Coronary artery (tissue), 2 donors: ENCODE data around the gene PIGQ.

ENCODE experiments used
- DNase-seq: peaks from one replicate; pipeline ENCODE4 v3.0.0-alpha.2; 2017; ENCODE audit warnings: low spot score
- H3K27ac ChIP-seq, 2 donors: fragments of 200-600 bp; sonication (generic); one replicate each; pipeline ENCODE4 v1.5.1; 2016 to 2019
- H3K4me3 ChIP-seq: fragments of 200-600 bp; sonication (generic); 2 replicates; pipeline ENCODE4 v1.5.1; 2016; ENCODE audit warnings: mild to moderate bottlenecking, moderate library complexity
- CTCF ChIP-seq: fragments of 200-600 bp; sonication (generic); IDR thresholded peaks from one replicate; pipeline ENCODE4 v1.5.1; 2019; ENCODE audit warnings: antibody characterized with exemption

PIGQ gene

GRCh38 chr16:525123-525519, 44.6 kb upstream of the PIGQ start:
- H3K27ac ChIP-seq, result no peak overlapping the region
- DNase-seq, result no peak
- TF ChIP-seq CTCF, result no peak
- H3K4me3 ChIP-seq, result no peak overlapping the region

- Histone ChIP-seq H3K4me3 (peak overlapping the region; percentile 74), H3K27ac (peak overlapping the region; percentile 16 to 97)
- DNase-seq, result no peak
- no peak for TF ChIP-seq CTCF
Measured at GRCh38 chr16:525520-526180, 44.1 kb upstream of the PIGQ start.

DNA sequence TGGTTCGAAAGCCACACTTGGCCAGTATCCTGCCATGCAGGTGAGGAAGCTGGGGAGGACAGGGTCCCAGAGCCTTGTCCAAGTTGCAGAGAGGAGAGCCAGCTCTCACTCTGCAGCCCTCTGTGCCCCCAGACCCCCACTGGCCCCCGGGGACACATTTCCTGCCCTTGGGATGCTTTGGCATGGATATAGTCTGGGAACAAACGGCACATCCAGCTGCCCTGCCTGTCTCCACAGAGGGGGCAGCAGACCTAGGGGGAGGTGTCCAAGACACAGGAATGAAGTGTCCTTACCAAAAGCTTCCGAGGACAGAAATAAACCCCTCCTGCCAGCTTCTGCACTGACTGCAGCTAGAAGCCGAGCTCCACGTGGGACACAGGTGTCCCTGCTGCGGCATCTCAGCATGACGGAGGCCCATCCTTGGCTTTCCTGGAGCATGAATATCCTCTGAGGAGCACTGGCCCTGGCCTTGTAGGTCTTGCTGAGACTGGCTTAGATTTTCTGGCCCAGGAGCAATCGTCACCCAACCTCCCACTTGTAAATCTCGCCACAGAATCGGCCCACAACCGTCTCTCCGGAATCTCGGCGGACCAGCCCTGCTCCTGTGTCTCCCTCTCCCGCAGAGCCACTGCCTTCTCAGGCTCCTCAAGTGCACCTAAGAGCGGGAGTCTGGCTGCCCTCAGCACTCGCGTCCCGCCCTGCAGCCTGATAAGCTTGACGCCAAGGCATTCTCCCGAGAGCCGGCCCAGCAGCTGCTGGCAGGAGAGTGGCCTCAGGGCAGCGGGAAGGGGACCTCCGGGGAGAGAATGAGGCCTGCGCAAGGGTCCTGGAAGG, 43.4 kb upstream of the PIGQ start:
- H3K27ac ChIP-seq, result peak overlapping the region; percentile 95 to 97
- peak overlapping the region; percentile 74 for H3K4me3 ChIP-seq
- DNase-seq, result peak; percentile 84
- TF ChIP-seq CTCF, result no peak

- Histone ChIP-seq H3K27ac (peak within 1 kb of the TSS; percentile 95 to 97), H3K4me3 (peak within 1 kb of the TSS; percentile 74)
- DNase-seq, result peak; percentile 95
- TF ChIP-seq CTCF, result no peak
Measured at GRCh38 chr16:527015-527903, 42.5 kb upstream of the PIGQ start, which contains the start of gene CAPN15. Gene CAPN15, plus strand, starts transcription at chr16:527712. Its CDS starts 19,127 bp downstream, at chr16:546839.

- Histone ChIP-seq H3K27ac (peak overlapping the region; percentile 28 to 97), H3K4me3 (peak overlapping the region; percentile 74)
- no peak for DNase-seq
- TF ChIP-seq CTCF, result no peak
Measured at GRCh38 chr16:528111-529011, 41.4 kb upstream of the PIGQ start.

GRCh38 chr16:529012-529575, 40.7 kb upstream of the PIGQ start:
- peak overlapping the region; percentile 74 for H3K4me3 ChIP-seq
- no peak for DNase-seq
- H3K27ac ChIP-seq, result peak overlapping the region in 1 of 2 donors; percentile 97
- no peak for TF ChIP-seq CTCF
